Left colon (tissue), 2 donors: ENCODE results near the gene RNF17. TPM values are rescaled to one million over a fixed set of nuclear protein-coding genes. Genes with fewer than 3 reads are reported as not detected.
"Not testable (repeated sequence)": the region's sequence is repeated elsewhere in the genome, so short reads cannot be mapped to it uniquely, and the experiment has no call there.

Source experiments
- ATAC-seq: fragments of 200-7000 bp; cut with Tn5 transposase; one replicate; pipeline ENCODE4 v1.9.1; 2020; ENCODE audit warnings: mild to moderate bottlenecking, moderate library complexity
- DNase-seq, 2 donors: peaks; one replicate each; pipeline ENCODE4 v3.0.0-alpha.2; 2020
- intact Hi-C, 2 donors: fragments of 100-400 bp; cut with DNase I in 1 of 2; cut with micrococcal nuclease in 1 of 2; formaldehyde crosslinking; loops; one replicate each; pipeline versions ENCODE4 v1.11.2 to v1.14.0; 2022; cut with DNase I, micrococcal nuclease
- total RNA-seq, 2 donors: library from RNA; stranded (reverse); fragmentation: NEBNext Ultra II Directional; extraction: Animal tissue kit (Norgen Biotek cat#: 25700); gene quantifications; one replicate each; pipeline ENCODE4 v1.2.1, GENCODE V29; 2021
- donor health status: DM: no; HTN: no; CAD: no.
- donor health status: DM: yes; HTN: yes; CAD: no.

The RNF17 gene
- total RNA-seq, 2 donors from 2014 or later, result 0.18 TPM; not detected in 1

DNA sequence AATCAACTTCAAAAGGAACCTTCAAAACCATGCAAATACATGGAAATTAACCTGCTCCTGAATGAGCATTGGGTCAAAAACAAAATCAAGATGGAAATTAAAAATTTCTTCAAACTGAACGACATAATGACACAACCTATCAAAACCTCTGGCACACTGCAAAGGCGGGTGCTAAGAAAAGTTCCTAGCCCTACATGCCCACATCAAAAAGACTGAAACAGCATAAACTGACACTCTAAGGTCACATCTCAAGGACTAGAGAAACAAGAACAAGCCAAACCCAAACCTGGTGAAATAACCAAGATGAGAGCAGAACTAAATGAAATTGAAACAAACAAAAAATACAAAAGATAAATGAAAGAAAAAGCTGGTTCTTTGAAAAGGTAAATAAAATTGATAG, 73.6 kb downstream of the RNF17 start:
- ATAC-seq, DNase-seq, intact Hi-C loops: not testable (repeated sequence)

DNA sequence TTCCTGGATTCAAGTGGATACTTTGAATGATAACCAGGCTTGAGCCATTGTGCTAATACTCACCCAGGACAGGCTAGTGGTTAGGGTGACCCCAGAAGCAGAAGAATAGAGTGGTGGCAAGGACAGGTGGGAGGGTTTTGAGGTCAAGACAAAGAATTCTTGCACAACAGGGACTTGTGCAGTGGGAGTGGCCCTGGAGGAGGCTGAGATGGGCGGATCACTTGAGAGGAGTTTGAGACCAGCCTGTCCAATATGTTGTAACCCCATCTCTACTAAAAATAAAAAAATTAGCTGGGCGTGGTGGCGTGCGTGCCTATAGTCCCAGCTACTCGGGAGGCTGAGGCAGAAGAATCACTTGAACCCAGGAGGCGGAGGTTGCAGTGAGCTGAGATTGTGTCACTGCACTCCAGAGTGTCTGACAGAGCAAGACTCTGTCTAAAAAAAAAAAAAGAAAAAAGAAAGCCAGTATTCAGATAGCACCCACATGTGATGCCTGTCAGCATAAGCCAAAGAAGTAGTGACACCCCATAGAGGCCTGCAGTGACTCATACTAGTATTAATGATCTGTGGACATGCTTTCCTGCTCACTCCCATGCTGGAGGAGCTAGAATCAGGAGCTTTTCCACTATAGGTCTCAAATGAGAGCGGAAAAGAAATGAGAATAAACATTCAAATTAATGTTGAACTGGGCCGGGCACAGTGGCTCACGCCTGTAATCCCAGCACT, 78.7 kb downstream of the RNF17 start:
- intact Hi-C loops, result no loop called here
- no peak for DNase-seq
- no peak for ATAC-seq

DNA sequence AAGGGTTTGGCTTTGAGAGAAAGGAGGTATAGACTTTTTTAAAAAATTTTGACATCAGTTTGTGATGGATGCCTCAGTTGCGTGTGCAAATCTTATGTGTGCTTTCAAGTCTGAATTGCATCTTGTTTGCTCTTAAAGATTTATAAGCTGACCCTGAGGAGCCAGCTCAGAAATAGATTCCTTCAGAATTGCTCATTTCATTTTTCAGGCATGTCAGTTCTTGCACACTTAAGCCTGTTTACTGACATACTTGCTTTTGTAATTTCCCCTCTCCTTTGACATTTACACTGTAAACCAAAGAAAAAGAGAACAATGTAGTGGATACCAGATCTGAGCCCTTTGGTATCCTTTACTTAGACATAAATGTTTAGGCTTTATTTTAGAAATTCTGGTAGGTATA, 87.6 kb downstream of the RNF17 start:
- intact Hi-C loops, result no loop called here
- no peak for DNase-seq
- no peak for ATAC-seq

DNA sequence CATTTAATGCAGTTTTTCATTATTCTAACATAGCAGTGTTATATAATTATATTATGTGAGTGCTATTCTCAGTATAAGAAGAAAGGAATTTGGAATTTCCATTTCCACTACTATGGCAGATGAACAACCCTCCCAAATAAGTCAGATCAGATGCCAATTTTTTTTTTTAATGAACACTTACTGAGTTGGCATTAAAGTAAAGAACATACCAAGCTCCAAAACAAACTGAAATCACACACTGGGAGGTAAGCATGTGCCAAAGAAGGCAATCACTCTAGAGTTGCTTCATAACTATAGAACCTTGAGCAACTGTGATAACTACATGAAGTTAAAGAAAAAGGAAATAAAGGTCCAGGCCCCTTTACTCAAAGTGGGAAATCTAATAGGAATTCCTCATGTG, 90.3 kb downstream of the RNF17 start:
- ATAC-seq (no peak), DNase-seq (no peak)
- intact Hi-C loops, result no loop called here

DNA sequence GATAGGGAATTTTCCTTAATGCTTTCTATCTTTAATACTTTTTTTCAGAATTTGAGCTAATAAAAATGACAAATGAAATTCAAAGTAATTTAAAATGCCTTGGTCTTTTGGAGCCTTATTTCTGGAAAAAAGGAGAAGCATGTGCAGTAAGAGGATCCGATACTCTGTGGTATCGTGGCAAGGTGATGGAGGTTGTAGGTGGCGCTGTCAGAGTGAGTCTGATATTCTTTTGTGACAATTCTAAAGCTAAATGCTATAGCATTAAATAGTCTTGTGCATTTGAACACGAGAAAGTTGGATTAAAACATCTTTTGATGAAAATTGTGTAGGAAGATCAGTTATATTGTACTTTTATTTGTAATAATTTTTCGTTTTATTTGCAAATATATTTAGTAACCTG, 95.0 kb downstream of the RNF17 start:
- intact Hi-C loops, result no loop called here
- no peak for ATAC-seq
- no peak for DNase-seq

DNA sequence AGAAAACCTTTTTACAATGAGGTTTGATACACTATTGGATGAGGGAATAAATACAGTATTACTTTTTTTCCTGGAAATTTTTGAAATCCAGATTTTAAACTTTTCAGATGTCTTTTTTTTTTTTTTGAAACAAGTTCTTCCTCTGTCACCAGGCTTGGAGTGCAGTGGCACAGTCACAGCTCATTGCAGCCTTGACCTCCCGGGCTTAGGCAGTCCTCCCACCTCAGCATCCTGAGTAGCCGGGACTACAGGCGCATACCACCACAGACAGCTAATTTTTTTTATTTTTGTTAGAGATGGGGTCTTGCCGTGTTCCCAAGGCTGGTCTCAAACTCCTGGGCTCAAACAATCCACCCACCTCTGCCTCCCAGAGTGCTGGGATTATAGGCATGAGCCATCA, 96.8 kb downstream of the RNF17 start:
- no peak for ATAC-seq
- intact Hi-C loops, result no loop called here
- no peak for DNase-seq

DNA sequence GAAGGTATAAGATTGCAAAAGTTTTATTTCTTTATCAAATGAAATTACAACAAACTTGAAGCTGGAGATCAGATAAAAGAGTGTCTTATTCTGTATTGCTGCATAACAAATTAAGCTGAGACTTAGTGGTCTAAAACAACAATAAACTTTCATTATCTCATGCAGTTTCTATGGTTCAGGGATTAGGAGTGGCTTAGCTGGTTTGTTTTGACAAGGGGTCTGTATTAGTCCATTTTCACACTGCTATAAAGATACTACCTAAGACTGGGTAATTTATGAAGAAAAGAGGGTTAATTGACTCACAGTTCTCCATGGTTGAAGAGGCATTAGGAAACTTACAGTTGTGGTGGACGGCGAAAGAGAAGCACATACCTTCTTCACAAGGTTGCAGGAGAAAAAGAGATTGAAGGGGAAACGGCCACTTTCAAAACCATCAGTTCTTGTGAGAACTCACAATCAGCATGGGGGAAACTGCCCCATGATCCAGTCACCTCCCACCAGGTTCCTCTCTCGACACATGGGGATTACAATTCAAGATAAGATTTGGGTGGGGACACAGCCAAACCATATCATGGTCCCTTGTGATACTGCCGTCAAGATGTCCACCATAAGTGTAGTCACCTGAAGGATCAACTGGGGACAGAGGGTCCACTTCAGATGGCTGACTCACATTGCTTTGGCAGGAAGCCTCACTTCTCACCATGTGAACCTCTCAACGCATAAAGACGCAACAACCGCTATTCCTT, 97.8 kb downstream of the RNF17 start:
- intact Hi-C loops, result no loop called here
- DNase-seq (no peak), ATAC-seq (no peak)

DNA sequence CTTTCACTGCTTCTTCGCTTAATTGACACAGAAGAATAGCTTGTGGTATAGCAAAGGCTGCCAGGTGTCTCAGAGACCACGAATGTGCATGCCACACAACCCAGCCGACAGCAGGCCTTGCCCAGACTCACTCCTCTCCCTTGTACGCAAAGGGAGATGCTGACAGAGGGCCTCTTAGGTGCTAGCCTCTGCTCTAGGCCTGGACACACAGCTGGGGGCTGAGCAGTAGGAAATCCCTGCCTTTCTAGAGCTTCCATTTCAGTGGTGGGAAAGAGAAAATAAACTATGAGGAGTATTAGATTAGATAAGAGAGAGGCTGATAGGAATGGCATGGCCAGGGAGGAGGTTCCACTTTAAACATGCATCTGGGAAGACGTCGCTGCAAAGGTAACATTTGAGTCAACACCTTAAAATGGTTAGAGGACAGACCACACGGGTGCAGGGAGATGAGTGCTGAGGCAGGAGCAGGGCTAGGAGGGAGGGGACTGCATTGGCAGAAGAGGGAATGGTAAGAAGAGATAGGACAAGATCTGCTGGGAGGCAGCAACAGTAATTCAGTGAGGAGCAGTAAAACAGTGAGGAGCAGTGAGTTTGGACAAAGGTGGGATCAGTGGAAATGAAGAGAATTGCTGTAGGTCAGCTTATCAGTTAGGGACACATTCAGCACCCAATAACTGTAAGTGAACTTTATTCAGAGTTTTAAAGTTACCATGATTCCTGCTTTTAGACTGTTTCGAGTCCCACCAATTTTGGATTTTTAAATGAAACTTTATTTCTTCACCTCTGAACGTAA, 100.0 kb downstream of the RNF17 start:
- no peak for ATAC-seq
- no peak for DNase-seq
- intact Hi-C loops, result no loop called here

DNA sequence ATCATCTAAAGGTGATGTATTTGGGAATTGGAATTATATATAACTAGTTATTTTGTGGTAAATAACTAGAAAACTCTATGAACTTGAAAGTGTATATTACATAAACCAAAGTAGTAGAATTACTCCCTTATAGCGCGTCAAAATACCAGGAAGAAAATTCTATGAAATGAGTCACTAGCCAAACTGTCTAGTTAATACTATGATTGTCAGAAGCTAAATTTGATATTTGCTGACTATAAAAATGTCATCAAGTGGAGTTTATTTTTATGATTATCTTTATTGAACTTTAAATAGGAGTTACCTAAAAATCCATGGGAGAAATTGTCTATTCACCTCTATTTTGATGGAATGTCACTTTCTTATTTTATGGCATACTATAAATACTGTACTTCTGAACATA, 100.6 kb downstream of the RNF17 start:
- DNase-seq, result no peak
- intact Hi-C loops, result no loop called here
- peak; percentile 37 for ATAC-seq

DNA sequence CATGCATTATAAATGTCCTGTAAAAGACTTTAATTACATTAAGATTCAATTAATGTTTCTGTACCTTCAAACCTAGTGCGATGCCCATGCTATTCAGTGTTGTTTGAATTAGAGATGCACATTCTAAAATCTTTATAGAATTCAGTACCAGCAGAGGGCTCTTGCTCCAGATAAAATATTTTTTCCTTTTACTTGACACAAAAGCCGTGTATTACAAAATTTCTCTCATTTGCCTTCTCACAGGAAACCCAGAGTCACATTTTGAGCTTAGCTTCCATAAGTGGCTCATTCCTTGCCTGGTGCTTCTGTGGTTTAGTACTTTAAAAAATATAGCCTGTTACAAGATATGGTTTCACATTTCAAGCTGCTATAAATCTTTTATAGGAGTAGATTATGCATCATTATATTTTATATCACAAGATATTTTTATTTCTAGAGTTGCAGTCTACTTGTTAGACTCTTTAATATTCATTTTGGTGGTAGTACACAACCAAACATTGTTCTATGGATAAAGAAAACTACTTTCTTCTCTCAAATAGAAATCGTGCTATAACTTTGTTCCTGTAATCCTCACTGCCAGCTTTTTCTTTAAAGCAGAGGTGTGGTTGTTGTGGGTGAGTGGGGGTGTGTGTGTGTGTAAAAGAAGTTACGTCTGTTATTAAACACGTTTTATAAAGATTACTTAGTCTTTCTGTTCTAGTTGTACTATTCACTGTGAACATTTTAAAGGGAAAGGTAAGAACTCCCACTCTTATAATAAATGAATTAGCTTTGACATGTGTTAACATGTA, 101.4 kb downstream of the RNF17 start:
- DNase-seq (no peak), ATAC-seq (peak; percentile 34)
- intact Hi-C loops, result no loop called here

DNA sequence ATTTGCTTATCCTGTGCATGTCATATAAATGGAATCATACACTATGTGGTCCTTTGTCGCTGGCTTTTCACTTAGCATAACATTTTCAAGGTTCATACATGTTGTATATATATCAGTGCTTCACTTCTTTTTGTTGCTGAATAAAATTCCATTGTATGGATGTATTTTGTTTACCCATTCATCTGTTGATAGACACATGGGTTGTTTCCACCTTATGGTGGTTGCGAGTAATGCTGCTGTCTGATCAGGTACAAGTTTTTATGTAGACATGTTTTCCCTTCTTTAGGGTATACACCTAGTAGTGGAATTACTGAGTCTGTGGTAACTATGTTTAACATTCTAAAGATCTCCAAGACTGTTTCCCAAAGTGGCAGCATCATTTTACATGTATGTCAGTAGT, 102.5 kb downstream of the RNF17 start:
- DNase-seq, result no peak
- intact Hi-C loops, result no loop called here
- no peak for ATAC-seq

DNA sequence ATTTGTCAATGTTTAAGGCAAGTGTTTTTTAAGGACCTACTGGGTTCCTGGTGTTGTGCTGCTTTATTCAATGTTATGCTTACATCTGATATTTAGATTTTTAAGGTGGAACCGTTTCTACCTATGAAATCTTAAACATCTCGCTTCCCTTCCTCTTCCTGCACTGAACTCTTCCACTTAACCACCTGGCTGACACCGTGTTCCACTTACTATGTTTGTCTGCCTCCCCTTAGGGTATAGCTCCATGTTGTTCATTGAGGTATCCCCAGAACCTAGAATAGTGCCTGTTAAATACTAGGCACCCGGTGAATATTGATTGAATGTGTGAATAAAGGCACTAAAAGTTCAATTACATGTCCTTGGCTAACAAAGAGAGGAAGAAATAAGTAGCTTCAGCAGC, 104.9 kb downstream of the RNF17 start:
- no peak for ATAC-seq
- DNase-seq, result no peak
- intact Hi-C loops, result no loop called here

DNA sequence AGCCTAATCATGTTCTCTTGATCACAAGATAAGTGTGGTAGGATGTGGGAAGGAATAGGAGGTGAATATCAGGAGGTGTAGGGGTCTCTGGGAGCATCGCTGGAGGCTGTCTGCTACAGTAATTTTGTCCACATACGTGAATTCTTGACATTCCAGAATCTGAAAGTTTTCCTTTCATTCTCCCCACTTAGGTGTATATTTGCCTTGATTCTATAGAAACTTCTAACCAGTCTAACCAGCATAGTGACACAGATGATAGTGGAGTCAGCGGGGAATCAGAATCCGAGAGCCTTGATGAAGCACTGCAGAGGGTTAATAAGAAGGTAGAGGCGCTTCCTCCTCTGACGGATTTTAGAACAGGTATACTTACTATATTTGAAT, 106.4 kb downstream of the RNF17 start:
- intact Hi-C loops, result no loop called here
- ATAC-seq (no peak), DNase-seq (no peak)

DNA sequence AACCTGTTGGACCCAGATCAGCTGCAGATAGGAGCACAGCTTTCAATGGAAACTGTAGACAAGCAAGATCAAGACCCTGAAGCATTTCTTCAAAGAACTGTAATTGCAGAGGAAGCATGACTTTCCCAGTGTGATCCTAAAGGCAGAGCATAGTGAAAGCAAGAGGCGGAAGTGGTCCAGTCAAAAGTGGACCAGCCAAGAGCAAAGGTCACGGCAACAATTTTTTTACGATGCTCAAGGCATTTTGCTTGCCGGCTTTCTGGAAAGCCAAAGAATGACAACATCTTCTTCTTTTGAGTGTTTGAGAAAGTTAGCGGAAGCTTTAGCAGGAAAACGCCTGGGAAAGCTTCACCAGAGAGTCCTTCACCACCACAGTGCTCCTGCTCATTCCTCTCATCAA, 111.6 kb downstream of the RNF17 start:
- peak; percentile 77 for ATAC-seq
- intact Hi-C loops, result no loop called here
- no peak for DNase-seq

DNA sequence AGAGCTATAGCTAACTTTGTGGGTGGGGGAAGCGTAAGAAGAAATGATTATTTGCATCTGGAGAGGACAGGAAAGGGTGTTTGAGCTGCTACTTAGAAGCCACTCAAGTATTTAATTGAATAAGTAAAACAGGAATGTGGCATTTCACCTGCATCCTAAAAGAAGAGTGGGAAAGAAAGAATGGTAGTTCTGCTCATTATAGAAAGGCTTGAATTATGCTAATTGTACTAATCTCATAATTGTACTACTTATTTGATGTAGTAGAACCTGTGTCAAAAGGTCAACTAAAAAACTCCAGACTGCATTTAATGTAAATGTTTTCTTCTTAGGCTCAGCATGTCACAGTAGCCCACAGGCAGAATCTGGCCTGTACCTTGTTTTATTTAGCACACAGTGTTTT, 113.6 kb downstream of the RNF17 start:
- no peak for DNase-seq
- no peak for ATAC-seq
- intact Hi-C loops, result no loop called here

DNA sequence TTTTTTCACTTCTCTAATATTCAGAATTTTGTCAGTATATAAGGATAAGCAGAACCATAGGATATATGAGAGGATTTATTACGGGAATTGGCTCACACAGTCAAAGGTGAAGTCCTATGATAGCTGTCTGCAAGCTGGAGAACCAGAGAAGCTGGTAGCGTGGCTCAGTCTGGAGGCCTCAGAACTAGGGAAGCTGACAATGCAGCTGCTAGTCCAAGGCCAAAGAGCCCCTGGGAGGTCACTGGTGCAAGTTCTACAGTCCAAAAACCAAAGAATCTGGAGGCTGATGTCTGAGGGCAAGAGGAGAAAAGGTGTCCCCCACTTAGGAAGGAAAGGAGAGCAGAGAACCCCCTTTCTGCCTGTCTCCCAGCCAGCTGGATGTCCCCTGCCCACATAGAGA, 114.4 kb downstream of the RNF17 start:
- DNase-seq (no peak), ATAC-seq (no peak)
- intact Hi-C loops, result no loop called here

DNA sequence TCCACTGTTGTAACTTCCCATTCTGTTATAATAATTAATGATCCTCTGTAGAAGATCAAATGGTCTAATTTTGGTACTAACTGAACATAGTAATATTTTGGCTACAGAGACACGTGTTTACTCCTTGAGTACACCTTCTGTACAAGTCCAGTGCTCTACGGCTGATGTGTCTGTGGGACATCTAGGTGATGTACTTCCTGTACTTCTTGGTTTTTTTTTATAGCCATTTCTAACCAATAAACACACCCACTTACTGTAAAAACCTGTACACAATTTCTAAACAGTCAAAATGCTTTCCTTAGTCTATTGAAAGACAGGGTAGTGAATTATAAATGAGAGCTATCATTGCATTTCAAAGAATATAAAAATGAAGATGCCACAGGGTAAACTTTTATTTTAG, 118.7 kb downstream of the RNF17 start:
- intact Hi-C loops, result no loop called here
- ATAC-seq (peak; percentile 83), DNase-seq (no peak)

DNA sequence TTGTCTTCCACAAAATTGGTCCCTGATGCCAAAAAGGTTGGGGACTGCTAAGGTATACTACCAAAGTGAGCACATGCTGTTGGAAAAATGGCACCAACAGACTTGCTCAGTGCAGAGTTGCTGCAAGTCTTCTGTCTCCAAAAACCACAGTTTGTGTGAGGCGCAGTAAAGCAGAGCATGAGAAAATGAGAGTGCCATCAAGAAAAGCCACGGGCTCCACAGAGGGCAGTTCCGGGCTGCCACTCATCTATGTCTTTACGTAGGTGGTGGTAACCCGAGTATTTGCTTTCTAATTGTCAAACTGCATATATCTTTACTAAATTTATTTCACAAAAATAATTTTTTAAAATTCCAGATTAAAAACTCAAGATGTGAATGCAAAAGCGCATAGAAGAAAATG, 123.8 kb downstream of the RNF17 start:
- intact Hi-C loops, result no loop called here
- DNase-seq, result no peak
- no peak for ATAC-seq

DNA sequence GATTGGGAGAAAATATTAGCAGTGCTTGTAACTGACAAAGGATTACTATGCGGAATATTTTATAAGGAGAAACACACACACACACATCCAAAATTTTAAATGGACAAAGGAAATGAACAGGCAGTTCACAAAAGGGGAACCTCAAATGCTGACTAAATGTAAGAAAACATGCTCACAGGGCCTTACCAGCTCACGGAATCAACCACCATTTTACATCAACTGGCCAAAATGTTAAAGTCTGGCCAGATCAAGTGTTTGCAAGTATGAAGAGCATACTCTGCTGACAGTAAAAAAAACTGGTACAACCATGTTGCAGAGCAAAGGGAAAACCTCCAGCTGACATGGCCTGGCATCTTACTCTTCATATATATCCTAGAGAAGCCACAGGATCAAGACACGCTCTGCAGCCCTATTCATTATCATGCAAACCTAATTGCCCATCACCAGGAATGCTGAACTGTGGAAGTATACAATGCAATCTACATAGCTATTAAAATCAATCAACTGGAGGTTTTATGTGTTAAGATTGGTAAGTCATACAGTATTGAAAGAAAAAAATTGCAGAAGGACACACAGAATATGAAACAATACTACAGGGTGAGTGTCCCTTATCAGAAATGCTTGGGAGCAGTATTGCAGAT, 124.4 kb downstream of the RNF17 start:
- DNase-seq (no peak), ATAC-seq (no peak)
- intact Hi-C loops, result no loop called here
